DOHH2 (cell line): ENCODE results near the gene MLLT6.

ENCODE experiments used
- CTCF ChIP-seq: fragments of 200-600 bp; sonication (generic); IDR thresholded peaks from one replicate; pipeline ENCODE4 v1.5.1; 2014; ENCODE audit warnings: antibody characterized with exemption, mild to moderate bottlenecking, low read depth, low read length; ENCODE audit not compliant: poor library complexity, severe bottlenecking
- EZH2phosphoT487 ChIP-seq: fragments of 200-600 bp; sonication (generic); IDR thresholded peaks from 2 replicates; pipeline ENCODE4 v1.6.1; 2017; ENCODE audit warnings: borderline replicate concordance, mild to moderate bottlenecking, antibody characterized with exemption, low read length, moderate library complexity, mixed read lengths

GRCh38 chr17:38707678-38708351, 2.7 kb downstream of the MLLT6 start:
- TF ChIP-seq CTCF (no peak), EZH2phosphoT487 (no peak)
